PC-3 (cell line): ENCODE measurements around the gene IL1F10. TPM values are rescaled to one million over a fixed set of nuclear protein-coding genes. Genes with fewer than 3 reads are reported as not detected.

Experiments
- ATAC-seq: fragments of 200-7000 bp; cut with Tn5 transposase; 2 replicates; pipeline ENCODE4 v1.9.1; 2020; ENCODE audit warnings: mild to moderate bottlenecking, moderate library complexity
- BruUV-seq: library from RNA; stranded (reverse); fragments of 400-500 nt; replicated peaks from 2 replicates; lab custom pipeline; 2021; lab: Mats Ljungman, UMichigan
- CTCF ChIA-PET: fragments of 300-600 bp; sonication (Branson Sonifier 250); formaldehyde crosslinking; loops from one replicate; lab custom pipeline; 2022; ENCODE audit warnings: antibody characterized with exemption; lab: Charles Lee
- POLR2A ChIA-PET: fragments of 300-600 bp; sonication (Branson Sonifier 250); formaldehyde crosslinking; loops from one replicate; lab custom pipeline; 2022; ENCODE audit warnings: antibody characterized with exemption; ENCODE audit not compliant: unreplicated experiment; lab: Charles Lee
- DNase-seq: peaks from one replicate; pipeline ENCODE4 v3.0.0-alpha.2; 2015
- H2AFZ ChIP-seq: fragments of 300-600 bp; sonication (generic); 2 replicates; pipeline ENCODE4 v1.6.0; 2016; ENCODE audit warnings: antibody characterized with exemption, low read length
- H3F3A ChIP-seq: fragments of 300-600 bp; sonication (generic); one replicate; pipeline ENCODE4 v1.6.0; 2017; ENCODE audit warnings: antibody characterized with exemption, low read length, control low read depth, mild to moderate bottlenecking; ENCODE audit not compliant: unreplicated experiment
- H3K27ac ChIP-seq: fragments of 300-600 bp; sonication (generic); 2 replicates; pipeline ENCODE4 v1.5.1; 2016; ENCODE audit warnings: mild to moderate bottlenecking, low read length
- H3K27me3 ChIP-seq: fragments of 300-600 bp; sonication (generic); 2 replicates; pipeline ENCODE4 v1.6.1; 2016; ENCODE audit warnings: low read length, mixed read lengths
- H3K36me3 ChIP-seq: fragments of 300-600 bp; sonication (generic); 2 replicates; pipeline ENCODE4 v1.6.1; 2016; ENCODE audit warnings: low read depth, mixed run types, low read length, mixed read lengths
- H3K4me1 ChIP-seq: fragments of 300-600 bp; sonication (generic); 2 replicates; pipeline ENCODE4 v1.5.1; 2016; ENCODE audit warnings: low read length; ENCODE audit not compliant: insufficient read depth
- H3K4me2 ChIP-seq: fragments of 300-600 bp; sonication (generic); 2 replicates; pipeline ENCODE4 v1.6.0; 2016; ENCODE audit warnings: low read length
- H3K4me3 ChIP-seq: fragments of 300-600 bp; sonication (generic); 2 replicates; pipeline ENCODE4 v1.5.1; 2016; ENCODE audit warnings: mild to moderate bottlenecking, low read length, mixed read lengths
- H3K79me2 ChIP-seq: fragments of 300-600 bp; sonication (generic); 2 replicates; pipeline ENCODE4 v1.6.1; 2017; ENCODE audit warnings: low read length, mixed read lengths
- H3K9ac ChIP-seq: fragments of 300-600 bp; sonication (generic); 2 replicates; pipeline ENCODE4 v1.6.0; 2016; ENCODE audit warnings: mild to moderate bottlenecking, low read length
- H3K9me2 ChIP-seq: fragments of 300-600 bp; sonication (generic); replicated peaks from 2 replicates; pipeline ENCODE4 v1.6.1; 2016; ENCODE audit warnings: mixed run types, low read length, mixed read lengths
- H3K9me3 ChIP-seq: fragments of 300-600 bp; sonication (generic); 2 replicates; pipeline ENCODE4 v1.6.1; 2016; ENCODE audit warnings: low read length, mixed read lengths
- H4K20me1 ChIP-seq: fragments of 300-600 bp; sonication (generic); 2 replicates; pipeline ENCODE4 v1.6.1; 2016; ENCODE audit warnings: low read length, mixed read lengths
- EZH2 ChIP-seq: fragments of 300-600 bp; sonication (generic); IDR thresholded peaks from one replicate; pipeline ENCODE4 v1.6.1; 2017; ENCODE audit warnings: antibody characterized with exemption, mild to moderate bottlenecking, low read length; ENCODE audit not compliant: unreplicated experiment
- EZH2phosphoT487 ChIP-seq: fragments of 300-600 bp; sonication (generic); IDR thresholded peaks from 2 replicates; pipeline ENCODE4 v1.6.1; 2018; ENCODE audit warnings: mild to moderate bottlenecking, antibody characterized with exemption, low read length, borderline replicate concordance
- intact Hi-C: fragments of 100-400 bp; cut with micrococcal nuclease; formaldehyde crosslinking; loops from 2 replicates; pipeline ENCODE4 v1.9.0; 2023
- total RNA-seq: library from RNA; depleted of rRNA; stranded (reverse); fragments of >200 nt; gene quantifications from 2 replicates; pipeline ENCODE4 v1.2.3, GENCODE V29; 2014
- TF ChIP-seq, protein P1 (sequence below): fragments of 300-600 bp; sonication (generic); conservative IDR thresholded peaks from 2 replicates; pipeline ENCODE4 v1.5.1; 2017; ENCODE audit warnings: antibody characterized with exemption, low read depth, mild to moderate bottlenecking, low read length

The IL1F10 gene
- total RNA-seq, 1 experiment from 2014 or later, result not detected

DNA sequence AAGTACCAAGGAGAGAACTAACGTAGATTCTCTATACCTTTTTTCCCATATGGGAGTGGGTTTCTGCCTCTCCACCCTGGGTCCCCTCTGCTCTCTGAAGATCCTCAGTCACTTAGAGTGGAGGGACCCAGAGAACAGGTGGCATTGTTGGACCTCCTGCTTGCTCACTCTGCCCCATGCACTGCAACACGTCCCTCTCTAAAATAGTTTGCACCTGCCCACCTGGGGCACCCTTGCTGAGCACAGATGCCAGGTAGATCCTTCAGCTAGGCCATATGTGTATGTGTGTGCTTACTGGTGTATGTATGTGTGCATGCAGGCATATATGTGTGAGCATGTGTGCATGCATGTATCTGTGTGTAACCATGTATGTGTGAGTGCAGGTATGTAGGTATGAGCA is 6.5 kb upstream of the IL1F10 start:
- H3K4me2 ChIP-seq, result no peak overlapping the region
- no peaks in the 10 kb centered on the region for H3K36me3 ChIP-seq
- H4K20me1 ChIP-seq, result no peaks in the 10 kb centered on the region
- H3K79me2 ChIP-seq, result no peaks in the 10 kb centered on the region
- intact Hi-C loops, result no loop called here
- H3K27ac ChIP-seq, result no peak overlapping the region
- ChIA-PET POLR2A (no interaction called here), CTCF (no interaction called here)
- H2AFZ ChIP-seq, result no peak overlapping the region
- ATAC-seq (no peak), DNase-seq (no peak)
- H3K27me3 ChIP-seq, result no peaks in the 10 kb centered on the region
- no TSS peak for BruUV-seq
- H3F3A ChIP-seq, result no peaks in the 10 kb centered on the region
- H3K9ac ChIP-seq, result no peak overlapping the region
- peaks cover 23% of the 10 kb centered on the region for H3K4me1 ChIP-seq
- no peaks in the 10 kb centered on the region for H3K9me3 ChIP-seq
- TF ChIP-seq EZH2 (no peak), EZH2phosphoT487 (no peak)
- TF ChIP-seq, protein P1, sequence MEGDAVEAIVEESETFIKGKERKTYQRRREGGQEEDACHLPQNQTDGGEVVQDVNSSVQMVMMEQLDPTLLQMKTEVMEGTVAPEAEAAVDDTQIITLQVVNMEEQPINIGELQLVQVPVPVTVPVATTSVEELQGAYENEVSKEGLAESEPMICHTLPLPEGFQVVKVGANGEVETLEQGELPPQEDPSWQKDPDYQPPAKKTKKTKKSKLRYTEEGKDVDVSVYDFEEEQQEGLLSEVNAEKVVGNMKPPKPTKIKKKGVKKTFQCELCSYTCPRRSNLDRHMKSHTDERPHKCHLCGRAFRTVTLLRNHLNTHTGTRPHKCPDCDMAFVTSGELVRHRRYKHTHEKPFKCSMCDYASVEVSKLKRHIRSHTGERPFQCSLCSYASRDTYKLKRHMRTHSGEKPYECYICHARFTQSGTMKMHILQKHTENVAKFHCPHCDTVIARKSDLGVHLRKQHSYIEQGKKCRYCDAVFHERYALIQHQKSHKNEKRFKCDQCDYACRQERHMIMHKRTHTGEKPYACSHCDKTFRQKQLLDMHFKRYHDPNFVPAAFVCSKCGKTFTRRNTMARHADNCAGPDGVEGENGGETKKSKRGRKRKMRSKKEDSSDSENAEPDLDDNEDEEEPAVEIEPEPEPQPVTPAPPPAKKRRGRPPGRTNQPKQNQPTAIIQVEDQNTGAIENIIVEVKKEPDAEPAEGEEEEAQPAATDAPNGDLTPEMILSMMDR, result no peak
- no peaks in the 10 kb centered on the region for H3K9me2 ChIP-seq
- H3K4me3 ChIP-seq, result no peak overlapping the region

DNA sequence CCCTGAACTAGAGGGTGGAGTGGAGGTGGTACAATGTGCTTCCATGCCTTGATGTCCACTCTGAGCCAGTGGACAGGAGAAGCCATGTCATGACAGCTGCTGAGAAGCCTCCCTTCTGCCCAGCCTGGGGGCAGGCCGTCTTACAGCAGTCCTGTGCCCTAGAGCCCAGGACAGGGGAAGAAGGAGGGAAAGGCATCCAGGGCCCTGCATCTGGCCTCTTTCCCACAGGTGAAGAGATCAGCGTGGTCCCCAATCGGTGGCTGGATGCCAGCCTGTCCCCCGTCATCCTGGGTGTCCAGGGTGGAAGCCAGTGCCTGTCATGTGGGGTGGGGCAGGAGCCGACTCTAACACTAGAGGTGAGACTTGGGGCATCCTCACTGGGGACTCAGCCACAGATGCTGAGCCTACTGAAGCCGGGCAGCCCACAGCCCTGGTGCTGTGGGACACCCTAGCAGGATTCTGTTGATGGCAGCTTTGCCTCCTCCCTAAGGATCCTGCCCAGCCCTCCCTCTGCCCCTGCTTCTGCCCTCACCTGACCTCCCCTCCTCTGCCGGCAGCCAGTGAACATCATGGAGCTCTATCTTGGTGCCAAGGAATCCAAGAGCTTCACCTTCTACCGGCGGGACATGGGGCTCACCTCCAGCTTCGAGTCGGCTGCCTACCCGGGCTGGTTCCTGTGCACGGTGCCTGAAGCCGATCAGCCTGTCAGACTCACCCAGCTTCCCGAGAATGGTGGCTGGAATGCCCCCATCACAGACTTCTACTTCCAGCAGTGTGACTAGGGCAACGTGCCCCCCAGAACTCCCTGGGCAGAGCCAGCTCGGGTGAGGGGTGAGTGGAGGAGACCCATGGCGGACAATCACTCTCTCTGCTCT is 5.6 kb upstream of the IL1F10 start:
- intact Hi-C loops, result no loop called here
- Histone ChIP-seq H2AFZ (no peak overlapping the region), H3K9ac (no peak overlapping the region), H4K20me1 (no peaks in the 10 kb centered on the region), H3K79me2 (no peaks in the 10 kb centered on the region), H3K4me1 (peaks cover 23% of the 10 kb centered on the region), H3K36me3 (no peaks in the 10 kb centered on the region), H3F3A (no peaks in the 10 kb centered on the region), H3K4me2 (no peak overlapping the region), H3K27me3 (no peaks in the 10 kb centered on the region), H3K4me3 (no peak overlapping the region), H3K27ac (no peak overlapping the region), H3K9me2 (no peaks in the 10 kb centered on the region), H3K9me3 (no peaks in the 10 kb centered on the region)
- no peak for DNase-seq
- no peak for ATAC-seq
- POLR2A ChIA-PET, result no interaction called here
- no TSS peak for BruUV-seq
- TF ChIP-seq EZH2phosphoT487 (no peak), EZH2 (no peak)
- TF ChIP-seq, protein P1, result no peak
- CTCF ChIA-PET, result interaction anchor here (1.1 kb wide), 1 partner anchor 103 kb away, joined by 4 read pairs; no protein-coding TSS in a partner anchor

DNA sequence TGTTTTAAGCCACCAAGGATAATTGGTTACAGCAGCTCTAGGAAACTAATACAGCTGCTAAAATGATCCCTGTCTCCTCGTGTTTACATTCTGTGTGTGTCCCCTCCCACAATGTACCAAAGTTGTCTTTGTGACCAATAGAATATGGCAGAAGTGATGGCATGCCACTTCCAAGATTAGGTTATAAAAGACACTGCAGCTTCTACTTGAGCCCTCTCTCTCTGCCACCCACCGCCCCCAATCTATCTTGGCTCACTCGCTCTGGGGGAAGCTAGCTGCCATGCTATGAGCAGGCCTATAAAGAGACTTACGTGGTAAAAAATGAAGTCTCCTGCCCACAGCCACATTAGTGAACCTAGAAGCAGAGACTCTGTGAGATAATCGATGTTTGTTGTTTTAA is 3.5 kb upstream of the IL1F10 start:
- CTCF ChIA-PET, result no interaction called here

More for the DNA sequence above, 3.5 kb upstream of the IL1F10 start:
- Histone ChIP-seq H3K36me3 (no peaks in the 10 kb centered on the region), H3K4me2 (no peak overlapping the region), H3K79me2 (no peaks in the 10 kb centered on the region), H3K9ac (no peak overlapping the region), H3K27me3 (no peaks in the 10 kb centered on the region), H2AFZ (no peak overlapping the region), H3K4me1 (peaks cover 28% of the 10 kb centered on the region), H4K20me1 (no peaks in the 10 kb centered on the region), H3K4me3 (no peak overlapping the region), H3K9me3 (no peaks in the 10 kb centered on the region), H3K27ac (no peak overlapping the region), H3F3A (peaks cover 12% of the 10 kb centered on the region), H3K9me2 (no peaks in the 10 kb centered on the region)
- TF ChIP-seq, protein P1, result no peak
- TF ChIP-seq EZH2, result no peak
- no peak for TF ChIP-seq EZH2phosphoT487
- intact Hi-C loops, result no loop called here
- BruUV-seq, result no TSS peak
- ATAC-seq (no peak), DNase-seq (no peak)
- POLR2A ChIA-PET, result no interaction called here
